H9 (cell line): ENCODE measurements around the gene STAT2. TPM values are rescaled to one million over a fixed set of nuclear protein-coding genes. Genes with fewer than 3 reads are reported as not detected.
A peak's percentile ranks its signal among the peaks of the same experiment; 100 is the strongest.

Source experiments
- DNase-seq: peaks from one replicate; pipeline ENCODE4 v3.0.0-alpha.2; 2017
- H2AFZ ChIP-seq: one replicate; pipeline ENCODE4 v1.6.1; 2013; ENCODE audit warnings: mild to moderate bottlenecking, low read length, control low read depth, moderate library complexity
- H2AK5ac ChIP-seq: 2 replicates; pipeline ENCODE4 v1.6.1; 2013; ENCODE audit warnings: low read length, control low read depth, mixed read lengths; ENCODE audit not compliant: insufficient read length
- H2BK120ac ChIP-seq: one replicate; pipeline ENCODE4 v1.6.1; 2013; ENCODE audit warnings: low read depth, mild to moderate bottlenecking, low read length, control low read depth, inconsistent platforms; ENCODE audit not compliant: poor library complexity, severe bottlenecking
- H2BK12ac ChIP-seq: 2 replicates; pipeline ENCODE4 v1.6.1; 2013; ENCODE audit warnings: low read length, control low read depth, mixed read lengths, low read depth; ENCODE audit not compliant: insufficient read length
- H2BK15ac ChIP-seq: 2 replicates; pipeline ENCODE4 v1.6.1; 2013; ENCODE audit warnings: low read depth, low read length, control low read depth
- H2BK20ac ChIP-seq: one replicate; pipeline ENCODE4 v1.6.1; 2013; ENCODE audit warnings: low read depth, mild to moderate bottlenecking, low read length, control low read depth, inconsistent platforms; ENCODE audit not compliant: poor library complexity, severe bottlenecking
- H2BK5ac ChIP-seq: 2 replicates; pipeline ENCODE4 v1.6.1; 2013; ENCODE audit warnings: low read length, control low read depth, mixed read lengths; ENCODE audit not compliant: insufficient read length
- H3K14ac ChIP-seq: 2 replicates; pipeline ENCODE4 v1.6.1; 2013; ENCODE audit warnings: low read length, control low read depth; ENCODE audit not compliant: insufficient read depth
- H3K18ac ChIP-seq: 2 replicates; pipeline ENCODE4 v1.6.1; 2013; ENCODE audit warnings: low read depth, mild to moderate bottlenecking, mixed read lengths, low read length, control low read depth; ENCODE audit not compliant: insufficient read length
- H3K23ac ChIP-seq: 2 replicates; pipeline ENCODE4 v1.6.1; 2013; ENCODE audit warnings: low read length, control low read depth, mixed read lengths, low read depth; ENCODE audit not compliant: insufficient read length
- H3K23me2 ChIP-seq: 2 replicates; pipeline ENCODE4 v1.6.1; 2013; ENCODE audit warnings: low read depth, mild to moderate bottlenecking, mixed read lengths, low read length, control low read depth; ENCODE audit not compliant: insufficient read length, poor library complexity, severe bottlenecking
- H3K27ac ChIP-seq: 2 replicates; pipeline ENCODE4 v1.5.1; 2013; ENCODE audit warnings: low read length, control low read depth, mixed read lengths, low read depth; ENCODE audit not compliant: insufficient read length
- H3K27me3 ChIP-seq: 2 replicates; pipeline ENCODE4 v1.6.1; 2013; ENCODE audit warnings: low read length, control low read depth, inconsistent platforms; ENCODE audit not compliant: insufficient read depth
- H3K4ac ChIP-seq: 2 replicates; pipeline ENCODE4 v1.6.1; 2013; ENCODE audit warnings: low read depth, mild to moderate bottlenecking, control low read depth, inconsistent platforms, low read length, moderate library complexity
- H3K4me1 ChIP-seq: 2 replicates; pipeline ENCODE4 v1.6.1; 2013; ENCODE audit warnings: low read length, control low read depth, inconsistent platforms; ENCODE audit not compliant: insufficient read depth
- H3K4me2 ChIP-seq: 2 replicates; pipeline ENCODE4 v1.6.1; 2013; ENCODE audit warnings: low read length, control low read depth, mixed read lengths; ENCODE audit not compliant: insufficient read length, insufficient read depth
- H3K56ac ChIP-seq: 2 replicates; pipeline ENCODE4 v1.6.1; 2013; ENCODE audit warnings: low read depth, mild to moderate bottlenecking, mixed read lengths, low read length, control low read depth; ENCODE audit not compliant: insufficient read length
- H3K79me1 ChIP-seq: 2 replicates; pipeline ENCODE4 v1.6.1; 2013; ENCODE audit warnings: low read depth, mild to moderate bottlenecking, moderate library complexity, low read length, control low read depth, inconsistent platforms; ENCODE audit not compliant: insufficient read depth, poor library complexity, severe bottlenecking
- H3K79me2 ChIP-seq: 2 replicates; pipeline ENCODE4 v1.6.1; 2013; ENCODE audit warnings: low read length, control low read depth, inconsistent platforms; ENCODE audit not compliant: insufficient read depth
- H3K9ac ChIP-seq: 2 replicates; pipeline ENCODE4 v1.6.1; 2013; ENCODE audit warnings: low read length, control low read depth, mixed read lengths; ENCODE audit not compliant: insufficient read length; ENCODE audit errors: extremely low read depth
- H3K9me3 ChIP-seq: one replicate; pipeline ENCODE4 v1.6.1; 2013; ENCODE audit warnings: low read depth, low read length, inconsistent platforms; ENCODE audit not compliant: control insufficient read depth
- H3T11ph ChIP-seq: one replicate; pipeline ENCODE4 v1.6.1; 2013; ENCODE audit warnings: mild to moderate bottlenecking, low read length, control low read depth, inconsistent platforms
- H4K20me1 ChIP-seq: one replicate; pipeline ENCODE4 v1.6.1; 2013; ENCODE audit not compliant: control insufficient read depth, insufficient read length, insufficient read depth
- H4K5ac ChIP-seq: 2 replicates; pipeline ENCODE4 v1.6.1; 2013; ENCODE audit warnings: low read depth, mild to moderate bottlenecking, mixed read lengths, low read length, control low read depth; ENCODE audit not compliant: insufficient read length
- H4K8ac ChIP-seq: replicated peaks from 2 replicates; pipeline ENCODE4 v1.6.1; 2013; ENCODE audit warnings: low read length, control low read depth, mixed read lengths, low read depth; ENCODE audit not compliant: insufficient read length
- H4K91ac ChIP-seq: 2 replicates; pipeline ENCODE4 v1.6.1; 2013; ENCODE audit warnings: low read depth, mild to moderate bottlenecking, moderate library complexity, mixed read lengths, low read length, control low read depth; ENCODE audit not compliant: insufficient read length
- H3K27ac Mint-ChIP-seq, 3 experiments: 2 replicates in 2 of 3; 3 replicates in 1 of 3; pipeline ENCODE4 v1.8.0; 2020 to 2021; ENCODE audit warnings: mixed read lengths in 3 of 3, mild to moderate bottlenecking in 1 of 3, moderate library complexity in 1 of 3
- H3K27me3 Mint-ChIP-seq: 2 replicates; pipeline ENCODE4 v1.8.0; 2021; ENCODE audit warnings: low read depth, mild to moderate bottlenecking, moderate library complexity, mixed read lengths
- H3K36me3 Mint-ChIP-seq, 3 experiments: 2 replicates in 2 of 3; 3 replicates in 1 of 3; pipeline ENCODE4 v1.8.0; 2020 to 2021; ENCODE audit warnings: low read depth in 3 of 3, mixed read lengths in 3 of 3; ENCODE audit not compliant: insufficient read depth in 1 of 3
- H3K4me1 Mint-ChIP-seq, 2 experiments: 2 replicates each; pipeline ENCODE4 v1.8.0; 2020; ENCODE audit warnings: mixed read lengths in 2 of 2
- H3K4me3 Mint-ChIP-seq, 2 experiments: 2 replicates in 1 of 2; 3 replicates in 1 of 2; pipeline ENCODE4 v1.8.0; 2020 to 2021; ENCODE audit warnings: mild to moderate bottlenecking in 2 of 2, mixed read lengths in 2 of 2, moderate library complexity in 1 of 2
- H3K9me3 Mint-ChIP-seq, 2 experiments: 2 replicates in 1 of 2; 3 replicates in 1 of 2; pipeline ENCODE4 v1.8.0; 2020; ENCODE audit warnings: mild to moderate bottlenecking in 2 of 2, mixed read lengths in 2 of 2, moderate library complexity in 1 of 2
- CTCF ChIP-seq: fragments of 200-600 bp; sonication (generic); conservative IDR thresholded peaks from 3 replicates; pipeline ENCODE4 v1.8.0; 2021; ENCODE audit warnings: antibody characterized with exemption, mild to moderate bottlenecking
- WGBS: extraction: QIAGEN DNeasy Blood & Tissue Kit; methylation state at CpG from one replicate; pipeline ENCODE4 v1.1.7; 2013; ENCODE audit warnings: missing lambda C conversion rate, low lambda C conversion rate, mixed read lengths; ENCODE audit not compliant: insufficient read length; ENCODE audit errors: extremely low coverage; 5-methylcytosine and 5-hydroxymethylcytosine counted together
- total RNA-seq: library from RNA; stranded (reverse); gene quantifications from 2 replicates; pipeline ENCODE4 v1.2.1, GENCODE V29; 2021

The STAT2 gene
- total RNA-seq, 1 experiment from 2014 or later: 47.8 TPM

GRCh38 chr12:56297400-56297799 is 62.5 kb downstream of the STAT2 start:
- no peak overlapping the region for H4K5ac ChIP-seq
- peaks cover 15 to 19% of the 10 kb centered on the region in 2 experiments for H3K4me1 Mint-ChIP-seq
- no peak overlapping the region for H4K8ac ChIP-seq
- H3K4me2 ChIP-seq: no peak overlapping the region
- H4K91ac ChIP-seq: no peak overlapping the region
- H3K4me3 Mint-ChIP-seq: no peak overlapping the region
- no peak overlapping the region for H2AFZ ChIP-seq
- no peaks in the 10 kb centered on the region; the same call in 1 of the 2 replicates for H3K4me1 ChIP-seq
- H3K79me2 ChIP-seq: peaks cover 19% of the 10 kb centered on the region; the same call in 1 of the 2 replicates
- TF ChIP-seq CTCF: no peak
- peaks cover 11% of the 10 kb centered on the region for H3K23me2 ChIP-seq
- H3K4ac ChIP-seq: no peak overlapping the region
- no peak overlapping the region for H2BK12ac ChIP-seq
- H3K56ac ChIP-seq: no peak overlapping the region
- no peaks in the 10 kb centered on the region for H3K9me3 ChIP-seq
- H3K27me3 Mint-ChIP-seq: no peaks in the 10 kb centered on the region
- H3K27ac Mint-ChIP-seq: peak overlapping the region in 1 of 3 experiments; percentile 70; a peak in 1 of 7 replicates
- peaks cover 4 to 44% (median 14%) of the 10 kb centered on the region in 3 experiments; a peak in 6 of 7 replicates for H3K36me3 Mint-ChIP-seq
- no peak overlapping the region for H2BK120ac ChIP-seq
- H4K20me1 ChIP-seq: no peaks in the 10 kb centered on the region
- DNase-seq: no peak
- H3K79me1 ChIP-seq: peaks cover 15% of the 10 kb centered on the region
- no peak overlapping the region for H3K27ac ChIP-seq
- no peak overlapping the region for H2BK15ac ChIP-seq
- no peak overlapping the region for H2BK5ac ChIP-seq
- H3K9ac ChIP-seq: no peak overlapping the region
- H3K18ac ChIP-seq: no peak overlapping the region
- H3K9me3 Mint-ChIP-seq: no peaks in the 10 kb centered on the region
- H2BK20ac ChIP-seq: no peak overlapping the region
- no peaks in the 10 kb centered on the region for H3K27me3 ChIP-seq
- no peak overlapping the region for H3K23ac ChIP-seq
- H3K14ac ChIP-seq: no peak overlapping the region
- WGBS: no CpG with 5 or more reads among the region's 8 CpGs
- no peak overlapping the region for H2AK5ac ChIP-seq
- no peak overlapping the region for H3T11ph ChIP-seq
